ENCODE data around the gene HES7.

The HES7 gene

DNA sequence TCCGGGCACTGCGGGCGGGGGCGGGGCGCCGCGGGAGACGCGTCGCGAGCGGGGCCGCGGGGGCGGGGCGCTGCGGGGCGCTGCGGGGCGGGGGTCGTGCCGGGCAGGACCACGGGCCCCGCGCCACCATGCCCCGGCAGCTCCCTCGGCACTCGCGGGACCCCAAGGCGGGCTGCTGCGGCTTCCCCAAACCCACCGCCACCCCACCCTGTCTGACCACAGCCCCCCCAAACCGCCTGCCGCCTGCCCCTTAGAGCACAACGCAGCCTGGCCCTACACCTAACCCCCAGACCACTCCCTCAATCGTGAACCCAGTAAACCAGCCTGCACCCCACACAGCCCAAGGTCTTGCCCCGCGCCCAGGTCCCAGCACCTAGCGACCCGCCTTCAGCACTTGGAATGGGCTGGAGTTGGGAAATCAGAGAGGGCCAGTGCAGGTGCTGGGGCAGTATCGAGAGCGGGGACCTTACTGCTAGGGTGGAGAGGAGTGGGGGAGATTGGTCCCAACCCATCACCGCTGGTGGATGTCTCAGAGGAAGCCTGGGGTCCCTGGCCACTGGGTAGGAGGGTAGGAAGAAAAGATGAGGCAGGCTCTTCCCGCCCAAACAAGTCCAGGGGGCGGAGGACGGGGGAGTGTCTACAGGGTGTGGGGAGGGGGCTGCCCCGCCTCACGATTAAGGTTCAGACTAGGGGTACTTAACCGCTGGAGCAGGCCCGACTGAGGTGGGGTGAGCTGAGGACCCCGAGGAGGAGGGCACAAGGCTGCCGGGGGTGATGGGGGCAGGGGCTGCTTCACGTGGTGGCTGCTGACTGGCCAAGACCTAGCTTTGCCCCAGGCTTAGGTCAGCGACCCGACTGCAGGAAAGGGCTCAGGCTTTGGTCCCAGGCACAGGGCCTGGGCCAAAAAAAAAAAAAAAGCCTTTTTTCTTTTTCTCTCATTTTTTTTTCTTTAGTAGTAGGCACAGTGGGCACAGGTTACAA lies 39.4 kb upstream of the HES7 start:
- H3K79me2 ChIP-seq (ENCODE audit: low read length): peaks cover 21% of the 10 kb centered on the region
- H3K4me3 ChIP-seq (ENCODE audit: low read length): peak overlapping the region; percentile 99
- H3K27ac ChIP-seq (ENCODE audit: low read length): peak overlapping the region; percentile 71
- TF ChIP-seq, protein P1, sequence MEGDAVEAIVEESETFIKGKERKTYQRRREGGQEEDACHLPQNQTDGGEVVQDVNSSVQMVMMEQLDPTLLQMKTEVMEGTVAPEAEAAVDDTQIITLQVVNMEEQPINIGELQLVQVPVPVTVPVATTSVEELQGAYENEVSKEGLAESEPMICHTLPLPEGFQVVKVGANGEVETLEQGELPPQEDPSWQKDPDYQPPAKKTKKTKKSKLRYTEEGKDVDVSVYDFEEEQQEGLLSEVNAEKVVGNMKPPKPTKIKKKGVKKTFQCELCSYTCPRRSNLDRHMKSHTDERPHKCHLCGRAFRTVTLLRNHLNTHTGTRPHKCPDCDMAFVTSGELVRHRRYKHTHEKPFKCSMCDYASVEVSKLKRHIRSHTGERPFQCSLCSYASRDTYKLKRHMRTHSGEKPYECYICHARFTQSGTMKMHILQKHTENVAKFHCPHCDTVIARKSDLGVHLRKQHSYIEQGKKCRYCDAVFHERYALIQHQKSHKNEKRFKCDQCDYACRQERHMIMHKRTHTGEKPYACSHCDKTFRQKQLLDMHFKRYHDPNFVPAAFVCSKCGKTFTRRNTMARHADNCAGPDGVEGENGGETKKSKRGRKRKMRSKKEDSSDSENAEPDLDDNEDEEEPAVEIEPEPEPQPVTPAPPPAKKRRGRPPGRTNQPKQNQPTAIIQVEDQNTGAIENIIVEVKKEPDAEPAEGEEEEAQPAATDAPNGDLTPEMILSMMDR (IDR thresholded peaks at IDR 0.05; ENCODE audit: low read depth, low read length): no peak
- no peak for TF ChIP-seq EZH2phosphoT487 (IDR thresholded peaks at IDR 0.05; ENCODE audit: low read depth)
- peaks cover 8% of the 10 kb centered on the region; the same call in 1 of the 2 replicates for H4K20me1 ChIP-seq (ENCODE audit: insufficient read depth, low read length)
- H3K4me2 ChIP-seq (ENCODE audit: low read length): peak overlapping the region; percentile 99
- H2AFZ ChIP-seq (ENCODE audit: low read depth, low read length): peak overlapping the region; percentile 41; the same call in 1 of the 2 replicates
- peaks cover 30% of the 10 kb centered on the region for H3K4me1 ChIP-seq (ENCODE audit: low read length)
- H3K9me3 ChIP-seq (ENCODE audit: insufficient read depth, low read length): no peaks in the 10 kb centered on the region
- no peaks in the 10 kb centered on the region for H3K27me3 ChIP-seq (ENCODE audit: low read depth, low read length)
- H3K36me3 ChIP-seq (replicated peaks; ENCODE audit: low read depth, low read length): peaks cover 7% of the 10 kb centered on the region
- H3K9ac ChIP-seq (ENCODE audit: low read length): peak overlapping the region; percentile 99

DNA sequence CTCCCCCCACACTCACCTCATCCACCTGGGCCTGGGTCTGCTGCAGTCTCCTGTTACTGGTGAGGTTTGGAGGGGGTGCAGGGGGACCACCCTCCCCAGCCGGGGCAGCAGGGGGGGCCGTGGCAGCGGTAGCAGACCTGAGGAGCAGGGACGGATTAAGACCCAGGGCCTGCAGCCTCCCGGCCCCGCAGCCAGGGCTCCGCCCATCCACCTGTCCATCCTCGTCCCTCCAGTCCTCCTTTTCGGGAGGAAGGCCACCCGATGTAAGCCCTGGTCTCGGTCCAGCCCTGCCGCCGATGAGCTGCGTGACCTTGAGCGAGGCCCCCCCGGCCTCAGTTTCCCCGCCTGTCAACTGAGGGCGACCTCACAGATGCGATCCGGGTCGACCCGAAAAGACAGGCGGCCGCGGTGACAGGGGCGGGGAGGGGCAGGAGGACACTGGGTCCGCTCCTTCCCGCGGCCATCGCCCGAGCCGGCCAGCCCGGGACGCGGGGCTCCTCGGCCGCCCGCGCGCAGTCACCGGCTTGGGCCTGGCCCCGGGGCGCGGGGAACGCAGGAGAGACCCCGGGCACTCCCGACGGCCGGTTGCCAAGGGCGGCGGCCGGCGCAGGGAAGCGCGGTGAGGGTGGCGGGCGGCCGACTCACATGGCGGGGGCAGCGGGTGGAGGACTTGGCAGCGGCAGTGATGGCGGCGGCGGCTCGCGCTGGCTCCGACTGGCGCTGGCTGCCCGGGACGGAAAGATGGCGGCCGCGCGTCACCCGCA lies 38.5 kb upstream of the HES7 start, which contains the start of gene VAMP2:
Gene VAMP2 (minus strand): TSS at position 716 of the 764 bp plus-strand sequence. CDS start 69 bp downstream, at position 647.
- H3K4me2 ChIP-seq (ENCODE audit: low read length): peak within 1 kb of the TSS; percentile 99
- H3K27me3 ChIP-seq (ENCODE audit: low read depth, low read length): no peaks in the 10 kb centered on the region
- H3K9ac ChIP-seq (ENCODE audit: low read length): peak within 1 kb of the TSS; percentile 99
- TF ChIP-seq, protein P1 (IDR thresholded peaks at IDR 0.05; ENCODE audit: low read depth, low read length): no peak
- TF ChIP-seq EZH2phosphoT487 (IDR thresholded peaks at IDR 0.05; ENCODE audit: low read depth): no peak
- peaks cover 30% of the 10 kb centered on the region for H3K4me1 ChIP-seq (ENCODE audit: low read length)
- peak within 1 kb of the TSS; percentile 71 for H3K27ac ChIP-seq (ENCODE audit: low read length)
- peaks cover 21% of the 10 kb centered on the region for H3K79me2 ChIP-seq (ENCODE audit: low read length)
- H3K36me3 ChIP-seq (replicated peaks; ENCODE audit: low read depth, low read length): peaks cover 7% of the 10 kb centered on the region
- no peaks in the 10 kb centered on the region for H3K9me3 ChIP-seq (ENCODE audit: insufficient read depth, low read length)
- peak within 1 kb of the TSS; percentile 99 for H3K4me3 ChIP-seq (ENCODE audit: low read length)
- peaks cover 8% of the 10 kb centered on the region; the same call in 1 of the 2 replicates for H4K20me1 ChIP-seq (ENCODE audit: insufficient read depth, low read length)
- peak within 1 kb of the TSS; percentile 41; the same call in 1 of the 2 replicates for H2AFZ ChIP-seq (ENCODE audit: low read depth, low read length)

DNA sequence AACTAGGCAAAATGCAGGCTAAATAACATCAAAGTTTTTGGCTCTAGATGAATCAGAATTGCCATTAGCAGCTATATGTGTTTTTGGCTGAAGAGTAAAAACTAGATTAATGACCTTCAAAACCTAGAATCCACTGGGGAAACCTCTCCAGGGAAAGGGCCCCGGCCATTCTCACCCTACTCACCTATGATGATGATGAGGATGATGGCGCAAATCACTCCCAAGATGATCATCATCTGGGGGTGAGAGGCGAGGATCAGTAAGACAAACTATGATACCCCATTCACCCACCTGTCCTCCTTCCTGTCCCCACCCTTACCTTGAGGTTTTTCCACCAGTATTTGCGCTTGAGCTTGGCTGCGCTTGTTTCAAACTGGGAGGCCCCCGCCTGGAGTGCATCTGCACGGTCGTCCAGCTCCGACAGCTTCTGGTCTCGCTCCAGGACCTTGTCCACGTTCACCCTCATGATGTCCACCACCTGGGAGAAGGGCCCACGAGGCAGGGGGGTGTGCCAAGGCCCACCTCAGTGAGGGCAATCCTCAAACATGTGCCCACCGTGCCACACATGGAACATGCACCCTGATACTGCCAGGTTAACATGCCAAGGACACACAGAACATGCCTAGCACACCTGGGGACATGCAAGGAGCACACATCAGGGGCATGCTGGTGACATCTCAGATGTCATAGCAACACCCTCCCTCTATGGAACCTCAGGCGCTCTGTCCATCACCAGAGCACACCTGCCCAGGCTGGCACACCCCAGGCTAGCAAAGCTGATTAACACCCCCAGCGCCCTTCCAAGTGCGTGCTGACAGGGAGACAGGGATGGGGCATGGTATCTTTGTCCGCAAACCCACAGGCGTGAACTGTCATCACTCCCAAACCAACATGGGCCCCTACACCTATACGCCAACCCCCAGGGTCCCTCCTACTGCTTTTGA lies 37.7 kb upstream of the HES7 start:
- Histone ChIP-seq H3K27me3 (ENCODE audit: low read depth, low read length) (no peaks in the 10 kb centered on the region), H2AFZ (ENCODE audit: low read depth, low read length) (no peak overlapping the region), H3K79me2 (ENCODE audit: low read length) (peaks cover 21% of the 10 kb centered on the region), H3K27ac (ENCODE audit: low read length) (no peak overlapping the region; the same call in 1 of the 2 replicates), H4K20me1 (ENCODE audit: insufficient read depth, low read length) (peaks cover 8% of the 10 kb centered on the region; the same call in 1 of the 2 replicates), H3K4me3 (ENCODE audit: low read length) (peak overlapping the region; percentile 99), H3K36me3 (replicated peaks; ENCODE audit: low read depth, low read length) (peaks cover 7% of the 10 kb centered on the region), H3K9me3 (ENCODE audit: insufficient read depth, low read length) (no peaks in the 10 kb centered on the region), H3K4me2 (ENCODE audit: low read length) (peak overlapping the region; percentile 93), H3K9ac (ENCODE audit: low read length) (peak overlapping the region; percentile 99), H3K4me1 (ENCODE audit: low read length) (peaks cover 30% of the 10 kb centered on the region)
- TF ChIP-seq, protein P1 (IDR thresholded peaks at IDR 0.05; ENCODE audit: low read depth, low read length): no peak
- TF ChIP-seq EZH2phosphoT487 (IDR thresholded peaks at IDR 0.05; ENCODE audit: low read depth): no peak
